Kidney (tissue), 14 donors: ENCODE measurements around the gene ADCK1. TPM values are rescaled to one million over a fixed set of nuclear protein-coding genes. Genes with fewer than 3 reads are reported as not detected.

Experiments
- DNase-seq, 5 donors: peaks; one replicate each; pipeline ENCODE4 v3.0.0-alpha.2; 2013 to 2020
- FAIRE-seq: peaks from 2 replicates; lab custom pipeline; 2012; peaks lifted over from hg19 to GRCh38; lab: Jason Lieb, UNC
- H3K27ac ChIP-seq, 2 donors: one replicate each; pipeline ENCODE4 v1.7.0; 2013; ENCODE audit warnings: low read depth in 2 of 2, low read length in 2 of 2, inconsistent platforms in 1 of 2
- H3K27me3 ChIP-seq: one replicate; pipeline ENCODE4 v1.7.1; 2013; ENCODE audit warnings: low read length, inconsistent platforms; ENCODE audit not compliant: control insufficient read depth, insufficient read depth
- H3K36me3 ChIP-seq, 3 donors: one replicate each; pipeline versions ENCODE4 v1.7.0 to v1.7.1; 2013; ENCODE audit warnings: low read length in 3 of 3, control low read depth in 1 of 3, inconsistent platforms in 1 of 3; ENCODE audit not compliant: insufficient read depth in 3 of 3, control insufficient read depth in 2 of 3
- H3K4me1 ChIP-seq, 3 donors: one replicate each; pipeline versions ENCODE4 v1.7.0 to v1.7.1; 2013; ENCODE audit warnings: low read length in 3 of 3, inconsistent platforms in 1 of 3, low read depth in 1 of 3; ENCODE audit not compliant: control insufficient read depth in 2 of 3, insufficient read depth in 2 of 3
- H3K4me3 ChIP-seq, 3 donors: one replicate each; pipeline versions ENCODE4 v1.7.0 to v1.8.1; 2013; ENCODE audit warnings: low read length in 3 of 3, control low read depth in 1 of 3, inconsistent platforms in 1 of 3
- H3K9ac ChIP-seq, 3 donors: one replicate each; pipeline versions ENCODE4 v1.7.0 to v1.7.1; 2013; ENCODE audit warnings: low read length in 3 of 3, control low read depth in 1 of 3, inconsistent platforms in 1 of 3
- H3K9me3 ChIP-seq, 3 donors: one replicate each; pipeline versions ENCODE4 v1.7.0 to v1.7.1; 2013; ENCODE audit warnings: low read length in 3 of 3, control low read depth in 1 of 3, inconsistent platforms in 1 of 3; ENCODE audit not compliant: control insufficient read depth in 2 of 3, insufficient read depth in 1 of 3
- CTCF ChIP-seq: IDR thresholded peaks from 3 replicates; pipeline ENCODE4 v1.5.1; 2012; ENCODE audit warnings: mild to moderate bottlenecking, moderate library complexity, borderline replicate concordance; ENCODE audit not compliant: insufficient read depth; ENCODE audit errors: extremely low read depth
- intact Hi-C: fragments of 100-400 bp; cut with DNase I; formaldehyde crosslinking; loops from one replicate; pipeline ENCODE4 v1.11.1; 2022
- polyA plus RNA-seq: library from polyadenylated mRNA; stranded (reverse); fragments of 350-450 nt; fragmentation: Illumina TruSeq; extraction: RNeasy Lipid Tissue Mini Kit (QIAGEN cat#74804); gene quantifications from one replicate; pipeline ENCODE4 v1.2.3, GENCODE V29; 2014; ENCODE audit warnings: low read depth, low replicate concordance; ENCODE audit not compliant: insufficient read depth
- total RNA-seq: library from RNA; stranded (reverse); fragmentation: NEBNext Ultra II Directional; extraction: Animal tissue kit (Norgen Biotek cat#: 25700); gene quantifications from one replicate; pipeline ENCODE4 v1.2.1, GENCODE V29; 2021
- donor health status: control.
- donor health status: control.
- donor health status: control.
- donor health status: control.
- donor health status: control.
- donor health status: DM: yes; HTN: yes; CAD: no.
- donor health status: Normal renal cell carcinoma (clear cell type).

Gene ADCK1
- total and polyA plus RNA-seq, 2 donors from 2014 or later: 8.0 to 10.3 TPM

GRCh38 chr14:77897374-77897773 is 97.5 kb downstream of the ADCK1 start:
- intact Hi-C loops: no loop called here
- no peak overlapping the region for H3K27ac ChIP-seq
- H3K9me3 ChIP-seq: no peaks in the 10 kb centered on the region
- H3K36me3 ChIP-seq: peaks cover 0 to 5% (median 0%) of the 10 kb centered on the region in 3 donors
- no peak overlapping the region for H3K4me3 ChIP-seq
- DNase-seq: no peak
- TF ChIP-seq CTCF: no peak
- no peak for FAIRE-seq
- H3K9ac ChIP-seq: no peak overlapping the region
- no peaks in the 10 kb centered on the region for H3K27me3 ChIP-seq
- H3K4me1 ChIP-seq: no peaks in the 10 kb centered on the region

GRCh38 chr14:77902811-77903210 is 102.9 kb downstream of the ADCK1 start:
- intact Hi-C loops: no loop called here
- H3K27me3 ChIP-seq: no peaks in the 10 kb centered on the region
- H3K9ac ChIP-seq: no peak overlapping the region
- no peaks in the 10 kb centered on the region for H3K4me1 ChIP-seq
- no peak overlapping the region for H3K4me3 ChIP-seq
- TF ChIP-seq CTCF: no peak
- H3K9me3 ChIP-seq: no peaks in the 10 kb centered on the region
- FAIRE-seq (no peak), DNase-seq (no peak)
- H3K27ac ChIP-seq: no peak overlapping the region
- H3K36me3 ChIP-seq: peaks cover 0 to 5% (median 0%) of the 10 kb centered on the region in 3 donors

- intact Hi-C loops: no loop called here
- Histone ChIP-seq H3K9me3 (no peaks in the 10 kb centered on the region), H3K4me3 (no peak overlapping the region), H3K27ac (no peak overlapping the region), H3K9ac (no peak overlapping the region), H3K36me3 (peaks cover 0 to 8% (median 0%) of the 10 kb centered on the region in 3 donors), H3K27me3 (no peaks in the 10 kb centered on the region), H3K4me1 (no peaks in the 10 kb centered on the region)
- FAIRE-seq (no peak), DNase-seq (peak in 2 of 5 donors; percentile 17 to 36)
- TF ChIP-seq CTCF: no peak
These were observed 103.3 kb downstream of the ADCK1 start for GRCh38 chr14:77903221-77903620.
